ENCODE results near the gene KHNYN.

The KHNYN gene

DNA sequence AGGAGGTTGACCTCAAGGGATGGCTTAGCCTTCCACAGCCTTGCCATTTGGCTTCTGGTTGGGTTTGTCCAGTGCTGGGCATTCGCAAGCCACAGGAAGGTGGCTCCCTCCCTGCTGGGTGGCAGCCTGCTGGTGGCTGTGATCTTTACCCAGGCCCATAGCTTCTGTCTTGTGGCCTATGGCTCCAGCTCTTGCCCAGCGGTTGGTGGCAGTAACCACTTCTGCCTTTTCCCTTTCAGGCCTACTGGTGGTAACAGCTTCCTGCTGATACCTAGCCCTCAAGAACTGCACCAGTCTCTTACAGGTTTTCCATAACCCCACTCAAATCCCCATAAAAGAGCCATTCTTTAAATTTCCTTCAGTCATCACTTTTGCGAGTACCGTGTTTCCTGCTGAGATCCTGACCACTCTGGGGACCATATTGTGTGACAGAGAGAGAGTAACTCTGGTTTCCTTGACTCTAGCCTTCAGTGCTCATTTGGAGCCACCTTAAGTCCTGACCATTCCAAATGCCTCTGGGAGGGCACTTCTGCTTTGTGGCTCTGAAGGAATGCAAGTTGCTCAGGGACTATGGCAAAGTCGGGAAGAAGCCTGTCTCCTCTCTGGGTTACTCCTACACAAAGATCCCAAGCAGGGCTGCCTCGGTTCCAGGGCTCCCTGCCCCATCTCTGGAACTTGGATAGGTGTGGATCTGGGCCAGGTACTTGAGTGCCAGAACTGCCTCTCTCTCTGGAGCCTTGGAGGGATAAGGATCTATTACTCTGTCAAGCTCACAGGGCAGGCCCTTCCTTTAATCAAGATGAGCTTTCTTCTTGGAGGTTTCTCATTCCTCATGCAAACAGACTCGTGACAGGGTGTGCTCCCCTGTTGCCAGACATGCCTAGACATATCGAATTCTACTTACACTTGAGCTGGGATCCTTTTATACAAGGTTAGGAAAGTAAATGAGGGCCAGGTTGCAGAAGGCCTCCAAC is 33.9 kb upstream of the KHNYN start:
- FAIRE-seq (no peak), DNase-seq (ENCODE audit: insufficient read length, low spot score) (no peak)
- TF ChIP-seq POLR2A (IDR thresholded peaks at IDR 0.05; ENCODE audit: low read depth, low read length): no peak

DNA sequence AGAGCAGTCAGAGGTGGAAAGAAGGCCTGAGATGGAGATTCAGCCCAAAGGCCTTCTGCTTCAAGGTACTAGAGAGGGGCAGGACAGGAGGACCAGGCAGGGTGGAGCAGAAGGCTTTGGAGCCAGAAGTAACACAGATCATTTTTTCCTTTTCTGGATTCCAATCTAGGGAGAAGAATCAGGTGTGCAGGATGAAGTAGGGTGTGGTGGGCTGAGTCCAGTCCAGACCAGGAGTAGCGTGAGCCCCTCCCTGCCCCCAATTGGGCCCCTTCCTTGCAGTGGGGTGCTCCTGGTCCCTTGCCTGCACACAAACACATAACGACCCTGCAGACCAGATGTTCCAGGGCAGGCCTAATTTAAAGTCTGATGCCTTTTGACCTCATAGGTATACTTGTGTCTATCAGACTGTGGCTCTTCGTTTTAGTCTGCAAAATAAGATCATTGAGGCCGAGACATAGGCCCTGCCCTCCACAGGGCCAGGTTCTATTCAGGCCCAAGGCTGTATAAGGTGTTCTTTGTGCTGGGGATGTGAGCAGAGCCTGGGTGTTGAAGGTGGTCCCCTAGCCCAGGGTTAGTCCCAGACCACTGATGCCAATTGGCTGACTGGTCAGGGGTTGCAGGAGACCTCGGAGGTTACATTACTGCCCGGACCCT is 32.0 kb upstream of the KHNYN start:
- no peak for TF ChIP-seq POLR2A (IDR thresholded peaks at IDR 0.05; ENCODE audit: low read depth, low read length)
- FAIRE-seq (no peak), DNase-seq (ENCODE audit: insufficient read length, low spot score) (no peak)

DNA sequence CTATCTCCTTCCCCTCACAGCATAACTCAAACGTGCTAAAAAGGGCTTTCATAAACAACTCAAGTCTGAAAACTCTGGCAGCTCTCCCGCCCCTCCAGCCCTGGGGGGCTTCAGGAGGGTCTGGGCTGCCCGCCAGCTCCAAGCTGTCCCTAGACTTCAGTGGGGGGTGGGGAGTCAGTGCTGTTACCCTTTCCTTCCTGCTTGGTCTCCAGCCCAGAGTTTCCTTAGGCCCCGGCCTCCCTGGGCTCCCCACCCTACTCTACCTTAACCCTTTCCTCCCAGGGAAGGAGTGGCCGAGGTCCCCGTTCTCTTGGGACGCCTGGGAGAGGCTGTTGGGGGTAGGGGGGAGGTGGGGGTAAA is 31.5 kb upstream of the KHNYN start:
- DNase-seq (ENCODE audit: insufficient read length, low spot score) (no peak), FAIRE-seq (no peak)
- TF ChIP-seq POLR2A (IDR thresholded peaks at IDR 0.05; ENCODE audit: low read depth, low read length): no peak

DNA sequence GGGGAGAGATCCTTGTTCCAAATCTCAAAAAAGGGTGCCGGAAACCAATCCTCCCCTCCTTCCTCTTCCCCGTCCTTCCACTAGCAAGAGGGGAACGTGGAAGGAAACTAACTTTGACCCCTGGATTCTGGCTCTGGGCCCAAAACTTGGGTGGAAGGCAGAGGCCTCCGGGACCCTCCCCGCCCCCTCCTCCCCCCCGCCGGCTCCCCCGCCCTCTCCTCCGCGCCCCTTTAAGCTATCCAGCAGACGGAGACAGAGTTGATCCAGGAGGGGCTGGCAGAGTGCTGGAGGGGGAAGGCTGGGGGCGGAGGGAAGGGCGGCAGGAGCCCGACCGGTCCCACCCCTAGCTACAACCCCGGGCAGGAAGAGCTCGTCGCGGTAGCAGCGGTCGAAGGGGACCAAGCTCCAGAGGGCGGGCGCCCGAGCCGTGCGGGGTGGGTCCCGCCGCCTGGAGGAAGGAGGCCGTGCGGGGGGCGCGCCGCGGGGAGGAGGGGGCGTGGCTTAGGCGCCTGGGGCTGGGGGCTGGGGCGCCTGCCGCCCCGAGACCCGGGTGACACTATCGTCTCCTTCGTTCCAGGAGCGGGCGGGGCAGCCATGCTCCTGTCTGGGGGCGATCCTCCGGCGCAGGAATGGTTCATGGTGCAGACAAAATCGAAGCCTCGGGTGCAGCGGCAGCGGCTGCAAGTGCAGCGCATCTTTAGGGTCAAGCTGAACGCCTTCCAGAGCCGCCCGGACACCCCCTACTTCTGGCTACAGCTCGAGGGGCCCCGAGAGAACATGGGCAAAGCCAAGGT is 30.9 kb upstream of the KHNYN start, which contains the start of gene NYNRIN:
Gene NYNRIN, plus strand, starts transcription at position 351 of the 794 bp plus-strand sequence. Its CDS starts 244 bp downstream, at position 595.
- no peak for DNase-seq (ENCODE audit: insufficient read length, low spot score)

DNA sequence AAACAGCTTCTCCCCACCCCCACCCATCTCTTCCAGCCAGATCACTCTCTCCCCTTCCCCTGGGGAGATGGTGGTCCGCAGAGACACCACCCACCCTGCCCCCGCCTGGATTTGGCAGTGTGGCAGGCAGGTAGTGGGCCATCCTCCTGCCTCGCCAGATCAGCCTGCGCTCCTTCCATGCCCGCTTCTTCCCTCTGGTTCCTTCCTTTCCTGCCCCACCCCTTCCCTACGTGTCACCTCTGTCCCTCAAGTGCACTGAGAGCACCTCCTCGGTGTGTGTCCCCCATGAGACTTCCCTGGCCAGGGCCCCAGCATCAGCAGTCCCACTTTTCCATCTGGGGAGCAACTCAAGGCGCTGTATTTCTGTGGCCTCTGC is 30.3 kb upstream of the KHNYN start:
- no peak for FAIRE-seq
- DNase-seq (ENCODE audit: insufficient read length, low spot score): no peak
- no peak for TF ChIP-seq POLR2A (IDR thresholded peaks at IDR 0.05; ENCODE audit: low read depth, low read length)

More for the DNA sequence above, 30.9 kb upstream of the KHNYN start, which contains the start of gene NYNRIN:
- no peak for TF ChIP-seq POLR2A (IDR thresholded peaks at IDR 0.05; ENCODE audit: low read depth, low read length)
- no peak for FAIRE-seq

DNA sequence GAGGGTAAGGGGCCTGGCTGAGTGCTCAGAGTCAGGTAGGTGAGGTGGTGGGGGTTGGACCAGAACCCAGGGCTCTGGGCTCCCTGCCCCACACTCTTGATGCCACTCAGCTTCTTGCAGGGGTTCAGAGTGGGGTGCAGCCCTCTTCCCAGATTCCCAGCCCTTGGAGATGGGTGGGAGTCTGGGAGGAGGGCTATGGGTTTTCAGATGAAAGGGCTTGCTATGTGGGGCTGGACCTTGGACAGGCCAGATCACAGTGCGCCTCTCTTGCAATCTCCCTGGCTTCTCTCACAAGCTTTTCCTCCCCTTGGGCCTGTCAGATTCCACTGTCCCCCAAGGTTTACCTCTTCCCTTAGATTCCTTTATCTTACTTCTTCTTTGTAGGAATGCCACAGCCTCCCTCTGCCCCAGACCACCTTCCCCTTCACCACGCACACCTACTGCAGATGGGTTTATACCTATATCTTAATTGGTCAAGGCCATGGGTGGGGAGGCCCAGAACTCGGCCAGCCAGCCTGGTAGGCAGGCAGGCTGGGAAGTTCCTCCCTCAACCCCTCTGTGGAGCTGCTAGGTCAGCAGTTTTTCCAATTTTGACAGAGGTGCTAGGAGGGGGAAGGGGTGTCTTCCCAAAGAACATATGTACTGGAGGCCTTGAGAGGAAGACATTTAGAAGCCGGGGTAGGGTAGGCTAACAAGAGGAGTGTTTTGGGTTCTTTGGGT is 29.6 kb upstream of the KHNYN start:
- TF ChIP-seq POLR2A (IDR thresholded peaks at IDR 0.05; ENCODE audit: low read depth, low read length): no peak
- DNase-seq (ENCODE audit: insufficient read length, low spot score): no peak
- FAIRE-seq: no peak

DNA sequence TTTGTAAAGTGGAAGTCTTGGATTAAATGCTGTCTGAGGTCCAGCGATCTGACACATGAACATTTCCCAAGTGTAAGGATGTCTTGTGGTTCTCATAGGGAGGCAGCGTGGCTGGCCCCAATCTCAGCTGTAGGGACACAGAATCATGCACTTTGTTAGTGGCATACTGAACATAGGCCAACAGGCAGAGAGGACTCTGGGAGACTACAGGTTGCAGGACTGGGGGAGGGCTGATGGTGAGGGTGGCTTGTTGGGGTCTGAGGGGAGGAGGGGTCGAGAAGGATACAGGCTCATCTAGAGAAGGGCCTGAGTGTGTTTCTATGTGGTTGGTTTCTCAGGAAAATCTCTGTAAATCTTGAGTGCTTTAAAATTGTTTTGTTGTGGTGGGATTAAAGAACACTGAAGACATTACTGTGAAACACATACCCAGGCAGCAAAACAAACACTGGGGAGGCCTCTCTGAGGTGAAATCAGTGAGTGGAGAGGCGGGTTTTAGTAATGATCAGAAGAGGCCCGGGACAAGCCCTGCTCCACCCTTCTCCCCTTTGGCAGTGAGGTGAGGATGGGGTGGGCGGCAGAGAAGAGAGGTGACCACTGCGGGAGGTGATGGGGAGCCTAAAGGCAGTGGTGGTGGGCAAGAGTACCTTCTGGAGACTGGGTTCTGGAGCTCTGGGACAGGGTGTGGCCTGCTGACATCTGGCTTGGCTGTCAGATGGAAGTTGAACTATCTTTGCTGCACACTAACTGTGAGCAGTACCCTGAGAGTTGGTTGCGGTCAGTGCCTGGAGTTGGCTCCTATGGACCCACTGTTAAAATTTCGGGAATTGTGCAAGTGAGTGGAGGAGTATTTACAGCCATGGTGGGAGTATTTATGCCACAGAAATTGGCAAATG is 27.7 kb upstream of the KHNYN start:
- FAIRE-seq (no peak), DNase-seq (ENCODE audit: insufficient read length, low spot score) (no peak)

DNA sequence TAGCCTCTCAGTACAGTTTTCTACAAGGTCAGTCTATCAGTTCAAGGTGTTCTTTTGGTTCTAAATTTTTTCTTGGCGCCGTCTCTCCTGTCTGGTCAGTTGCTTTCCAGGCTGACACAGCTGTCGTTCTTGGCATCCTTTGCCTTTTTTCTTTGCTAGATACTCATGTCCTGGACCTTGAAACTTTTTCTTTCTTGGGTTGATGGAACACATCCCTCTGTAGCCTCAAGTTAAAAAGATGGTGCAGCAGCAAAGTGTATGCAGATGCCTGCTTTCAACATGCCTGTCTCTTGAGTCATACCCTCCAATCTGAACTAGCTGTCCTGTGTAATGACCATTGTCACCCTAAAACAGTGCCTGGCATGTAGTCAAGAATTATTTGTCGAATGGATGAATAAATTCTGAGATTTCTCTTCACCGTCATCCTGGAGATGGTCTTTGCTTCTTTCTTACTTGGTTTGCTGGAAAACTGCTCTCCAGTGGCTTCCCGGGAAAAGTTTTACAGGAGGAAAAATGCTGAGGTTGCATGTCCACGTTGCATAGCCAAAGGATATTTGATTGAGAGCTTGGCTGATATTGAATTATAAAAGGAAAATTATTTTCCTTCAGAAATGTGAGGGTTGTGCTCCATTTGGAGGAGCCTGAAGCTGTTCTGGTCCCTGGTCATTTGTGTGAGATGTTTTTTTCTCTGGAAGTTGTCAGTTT is 26.3 kb upstream of the KHNYN start:
- TF ChIP-seq POLR2A (IDR thresholded peaks at IDR 0.05; ENCODE audit: low read depth, low read length): no peak
- FAIRE-seq: no peak
- no peak for DNase-seq (ENCODE audit: insufficient read length, low spot score)

More for the DNA sequence above, 27.7 kb upstream of the KHNYN start:
- TF ChIP-seq POLR2A (IDR thresholded peaks at IDR 0.05; ENCODE audit: low read depth, low read length): no peak

DNA sequence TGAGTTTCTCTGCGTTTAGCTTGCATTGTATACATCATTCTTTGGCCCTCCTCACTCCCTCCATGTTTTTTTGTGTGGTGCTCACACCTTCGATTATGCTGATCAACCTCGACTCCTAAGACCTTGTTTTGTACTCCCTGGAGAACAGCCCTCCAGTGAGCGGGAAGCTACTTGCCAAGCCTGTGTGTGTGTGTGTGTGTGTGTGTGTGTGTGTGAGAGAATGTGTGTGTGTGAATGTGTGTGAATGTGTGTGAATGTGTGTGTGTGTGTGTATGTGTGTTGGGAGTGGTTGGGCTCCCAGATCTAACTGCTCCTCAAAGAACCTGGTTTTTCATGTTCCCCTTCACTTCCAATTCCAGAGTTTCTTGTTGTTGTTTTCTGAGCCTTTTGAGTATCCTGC is 24.9 kb upstream of the KHNYN start:
- no peak for TF ChIP-seq POLR2A (IDR thresholded peaks at IDR 0.05; ENCODE audit: low read depth, low read length)
- FAIRE-seq (no peak), DNase-seq (ENCODE audit: insufficient read length, low spot score) (no peak)

DNA sequence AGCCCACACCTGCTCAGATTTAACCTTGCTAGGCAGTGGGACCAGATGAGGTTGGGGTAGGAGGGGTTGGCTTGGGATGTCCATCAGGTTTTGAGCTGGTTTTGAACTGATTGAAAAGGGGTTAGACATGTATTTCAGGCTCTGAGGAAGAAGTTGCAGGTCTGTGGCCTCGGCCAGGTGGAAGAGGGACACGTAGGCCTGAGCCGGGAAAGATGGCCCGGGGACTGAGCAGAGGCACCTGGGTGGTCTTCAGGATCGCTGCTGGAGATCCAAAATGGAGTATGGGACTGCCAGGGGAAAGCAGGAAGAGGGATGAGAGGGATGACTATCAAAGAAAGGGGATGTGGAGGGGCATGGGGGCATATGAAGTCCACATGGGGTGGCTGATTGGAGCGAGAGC is 23.3 kb upstream of the KHNYN start:
- FAIRE-seq: no peak
- no peak for TF ChIP-seq POLR2A (IDR thresholded peaks at IDR 0.05; ENCODE audit: low read depth, low read length)
- DNase-seq (ENCODE audit: insufficient read length, low spot score): no peak

DNA sequence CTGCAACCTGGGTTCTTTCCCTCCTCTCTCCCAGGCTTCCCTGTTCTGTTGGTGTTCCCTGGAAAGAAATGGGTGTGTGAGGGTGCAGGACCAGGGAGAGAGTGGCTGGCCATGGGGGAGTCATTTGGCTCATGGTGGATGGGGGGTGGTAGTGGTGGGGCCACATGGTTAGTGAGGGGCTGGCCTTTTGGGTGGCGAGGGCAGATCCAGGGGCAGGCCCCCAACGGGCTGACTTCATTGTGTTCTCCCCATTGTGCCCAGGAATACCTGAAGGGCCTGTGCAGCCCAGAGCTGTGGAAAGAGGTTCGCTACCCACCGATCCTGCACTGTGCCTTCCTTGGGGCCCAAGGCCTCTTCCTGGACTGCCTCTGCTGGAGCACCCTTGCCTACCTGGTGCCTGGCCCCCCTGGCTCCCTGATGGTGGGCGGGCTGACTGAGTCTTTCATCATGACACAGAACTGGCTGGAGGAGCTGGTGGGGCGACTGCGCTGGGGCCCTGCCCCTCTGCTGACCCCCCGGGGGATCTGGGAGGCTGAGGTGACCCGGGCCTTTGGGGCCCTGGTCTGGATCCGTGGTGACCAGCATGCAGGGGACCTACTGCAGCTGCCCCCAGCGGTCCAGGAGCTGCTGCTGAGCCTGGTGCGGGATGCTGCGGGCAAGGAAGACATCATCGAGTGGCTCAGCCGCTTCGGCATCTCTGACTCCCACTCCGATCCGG is 22.0 kb upstream of the KHNYN start:
- TF ChIP-seq POLR2A (IDR thresholded peaks at IDR 0.05; ENCODE audit: low read depth, low read length): no peak
- no peak for DNase-seq (ENCODE audit: insufficient read length, low spot score)
- FAIRE-seq: no peak

All from H54 (cell line).